SK-N-SH (cell line): ENCODE results near the gene SP1. TPM values are rescaled to one million over a fixed set of nuclear protein-coding genes. Genes with fewer than 3 reads are reported as not detected.

Experiments used
- CTCF ChIA-PET: fragments of 300-600, 350-600 bp; formaldehyde crosslinking; extraction: SDS; loops from one replicate; lab custom pipeline; 2021; lab: Yijun Ruan, JAX
- POLR2A ChIA-PET: fragments of 350-600 bp; sonication (Branson Sonifier 250); formaldehyde crosslinking; extraction: SDS; loops from one replicate; lab custom pipeline; 2020; ENCODE audit warnings: antibody characterized with exemption, inconsistent platforms; lab: Yijun Ruan, JAX
- DNase-seq: peaks from one replicate; pipeline ENCODE4 v3.0.0; 2012
- H2AFZ ChIP-seq: fragments of 200-600 bp; sonication (generic); 2 replicates; pipeline ENCODE4 v1.8.1; 2016; ENCODE audit warnings: antibody characterized with exemption, mild to moderate bottlenecking, low read depth
- H3F3A ChIP-seq: fragments of 200-600 bp; sonication (generic); replicated peaks from 2 replicates; pipeline ENCODE3; 2016; ENCODE audit warnings: antibody characterized with exemption, mild to moderate bottlenecking; ENCODE audit not compliant: insufficient read depth
- H3K27ac ChIP-seq, 2 experiments: fragments of 200-500 bp in 1 of 2; fragments of 200-600 bp in 1 of 2; sonication (Bioruptor generic) in 1 of 2; sonication (generic), shearing (Covaris generic) in 1 of 2; 2 replicates each; pipeline versions ENCODE4 v1.5.1 to v1.6.1; 2014 to 2016; ENCODE audit warnings: low read depth in 2 of 2, inconsistent platforms in 1 of 2, low read length in 1 of 2, mild to moderate bottlenecking in 1 of 2, mixed read lengths in 1 of 2
- H3K27me3 ChIP-seq: fragments of 200-600 bp; sonication (generic), shearing (Covaris generic); 2 replicates; pipeline ENCODE4 v1.6.1; 2016; ENCODE audit warnings: mixed run types; ENCODE audit not compliant: insufficient read depth
- H3K36me3 ChIP-seq, 2 experiments: fragments of 200-500 bp in 1 of 2; fragments of 200-600 bp in 1 of 2; sonication (Bioruptor generic) in 1 of 2; sonication (generic) in 1 of 2; replicated peaks in 1 of 2; 2 replicates each; pipeline versions ENCODE3 to v1.5.1; 2014 to 2016; ENCODE audit warnings: low read length in 1 of 2, mild to moderate bottlenecking in 1 of 2; ENCODE audit not compliant: insufficient read depth in 2 of 2, control insufficient read depth in 1 of 2
- H3K4me1 ChIP-seq, 2 experiments: fragments of 200-500 bp in 1 of 2; fragments of 200-600 bp in 1 of 2; sonication (Bioruptor generic) in 1 of 2; sonication (generic), shearing (Covaris generic) in 1 of 2; 2 replicates each; pipeline versions ENCODE4 v1.5.1 to v1.6.1; 2014 to 2016; ENCODE audit warnings: low read depth in 1 of 2, low read length in 1 of 2, mixed run types in 1 of 2; ENCODE audit not compliant: insufficient read depth in 2 of 2, control insufficient read depth in 1 of 2
- H3K4me2 ChIP-seq: fragments of 200-600 bp; sonication (generic), shearing (Covaris generic); 2 replicates; pipeline ENCODE4 v1.6.1; 2017; ENCODE audit warnings: mixed run types
- H3K4me3 ChIP-seq, 2 experiments: fragments of 200-500 bp in 1 of 2; fragments of 200-600 bp in 1 of 2; sonication (Bioruptor generic) in 1 of 2; sonication (generic), shearing (Covaris generic) in 1 of 2; 2 replicates each; pipeline versions ENCODE4 v1.5.1 to v1.8.1; 2014 to 2016; ENCODE audit warnings: low read depth in 2 of 2, inconsistent platforms in 1 of 2, low read length in 1 of 2, mild to moderate bottlenecking in 1 of 2, mixed read lengths in 1 of 2, moderate library complexity in 1 of 2
- H3K79me2 ChIP-seq: fragments of 200-600 bp; sonication (generic); 2 replicates; pipeline ENCODE4 v1.8.1; 2017; ENCODE audit warnings: mild to moderate bottlenecking; ENCODE audit not compliant: insufficient read depth
- H3K9ac ChIP-seq: fragments of 200-600 bp; sonication (generic); 2 replicates; pipeline ENCODE4 v1.6.1; 2017; ENCODE audit warnings: mixed run types
- H3K9me2 ChIP-seq: fragments of 200-600 bp; sonication (generic); 2 replicates; pipeline ENCODE4 v1.6.1; 2017; ENCODE audit warnings: mixed run types
- H3K9me3 ChIP-seq: fragments of 200-600 bp; sonication (generic); 2 replicates; pipeline ENCODE4 v1.6.1; 2017; ENCODE audit warnings: mixed run types, mild to moderate bottlenecking, moderate library complexity
- H4K20me1 ChIP-seq: fragments of 200-600 bp; sonication (generic); 2 replicates; pipeline ENCODE4 v1.6.1; 2017; ENCODE audit warnings: mild to moderate bottlenecking, mixed run types; ENCODE audit not compliant: insufficient read depth
- EP300 ChIP-seq, 2 experiments: IDR thresholded peaks; 2 replicates each; pipeline versions ENCODE4 v1.4.0 to v1.6.1; 2012; ENCODE audit warnings: borderline replicate concordance in 1 of 2, low read depth in 1 of 2, low read length in 1 of 2
- FOXM1 ChIP-seq: IDR thresholded peaks from 2 replicates; pipeline ENCODE4 v1.4.0; 2012; ENCODE audit warnings: low read depth, mild to moderate bottlenecking
- GABPA ChIP-seq: IDR thresholded peaks from 2 replicates; pipeline ENCODE4 v1.4.0; 2012; ENCODE audit warnings: low read depth, mild to moderate bottlenecking
- MXI1 ChIP-seq: IDR thresholded peaks from 2 replicates; pipeline ENCODE4 v1.6.1; 2012; ENCODE audit warnings: mild to moderate bottlenecking, low read depth, low read length, improper control_type of control experiment
- WGBS: methylation state at CpG from one replicate; pipeline ENCODE4 v1.1.6; 2017; ENCODE audit warnings: low lambda C conversion rate; 5-methylcytosine and 5-hydroxymethylcytosine counted together
- polyA plus RNA-seq, 3 experiments: library from polyadenylated mRNA; depleted of rRNA; stranded (reverse); fragments of >200 nt; gene quantifications; 2 replicates each; pipeline ENCODE4 v1.2.3, GENCODE V29; 2012
- TF ChIP-seq, protein P1 (sequence below): fragments of 150-350 bp; IDR thresholded peaks from 2 replicates; pipeline ENCODE4 v1.6.1; 2016; ENCODE audit warnings: mild to moderate bottlenecking, low read depth, low read length
- TF ChIP-seq, protein P2 (sequence below): fragments of 200-600 bp; sonication (generic); IDR thresholded peaks from 2 replicates; pipeline ENCODE4 v1.6.1; 2017; ENCODE audit warnings: antibody characterized with exemption, mild to moderate bottlenecking, moderate library complexity
- TF ChIP-seq, protein P3 (sequence below): IDR thresholded peaks from 2 replicates; pipeline ENCODE4 v1.6.1; 2012; ENCODE audit warnings: mild to moderate bottlenecking, low read depth, low read length, moderate library complexity
- TF ChIP-seq, protein P4 (sequence below): fragments of 150-350 bp; IDR thresholded peaks from 2 replicates; pipeline ENCODE4 v1.6.1; 2017; ENCODE audit warnings: antibody characterized with exemption, low read length, low read depth, borderline replicate concordance
- TF ChIP-seq, protein P5 (sequence below): IDR thresholded peaks from 2 replicates; pipeline ENCODE4 v1.4.0; 2012; ENCODE audit warnings: low read depth

SP1 gene
- polyA plus RNA-seq, 1 of the 3 experiments (the other 2 are of a cell fraction): 12.9 TPM

DNA sequence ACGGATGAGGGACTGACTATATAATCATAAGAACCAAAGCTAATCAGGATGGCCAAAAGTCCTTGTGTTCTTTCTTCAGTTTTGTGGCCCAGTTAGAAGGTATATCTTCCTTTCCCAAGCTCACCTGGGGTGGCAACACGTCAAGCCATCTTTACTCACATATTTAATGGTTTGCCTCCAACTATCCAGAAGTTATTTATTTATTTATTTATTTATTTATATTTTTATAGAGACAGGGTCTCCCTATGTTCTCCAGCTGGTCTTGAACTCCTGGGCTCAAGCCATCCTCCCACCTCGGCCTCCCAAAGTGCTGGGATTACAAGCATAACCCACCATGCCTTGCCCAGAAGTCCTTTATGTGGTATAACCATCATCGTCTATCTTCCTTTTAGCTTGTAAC, 32.1 kb upstream of the SP1 start:
- H3K79me2 ChIP-seq: no peaks in the 10 kb centered on the region
- no peaks in the 10 kb centered on the region for H3K9me2 ChIP-seq
- no peak overlapping the region for H3K9ac ChIP-seq
- DNase-seq: no peak
- TF ChIP-seq, protein P1, sequence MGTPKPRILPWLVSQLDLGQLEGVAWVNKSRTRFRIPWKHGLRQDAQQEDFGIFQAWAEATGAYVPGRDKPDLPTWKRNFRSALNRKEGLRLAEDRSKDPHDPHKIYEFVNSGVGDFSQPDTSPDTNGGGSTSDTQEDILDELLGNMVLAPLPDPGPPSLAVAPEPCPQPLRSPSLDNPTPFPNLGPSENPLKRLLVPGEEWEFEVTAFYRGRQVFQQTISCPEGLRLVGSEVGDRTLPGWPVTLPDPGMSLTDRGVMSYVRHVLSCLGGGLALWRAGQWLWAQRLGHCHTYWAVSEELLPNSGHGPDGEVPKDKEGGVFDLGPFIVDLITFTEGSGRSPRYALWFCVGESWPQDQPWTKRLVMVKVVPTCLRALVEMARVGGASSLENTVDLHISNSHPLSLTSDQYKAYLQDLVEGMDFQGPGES: no peak
- no peak for TF ChIP-seq MXI1
- TF ChIP-seq, protein P2, sequence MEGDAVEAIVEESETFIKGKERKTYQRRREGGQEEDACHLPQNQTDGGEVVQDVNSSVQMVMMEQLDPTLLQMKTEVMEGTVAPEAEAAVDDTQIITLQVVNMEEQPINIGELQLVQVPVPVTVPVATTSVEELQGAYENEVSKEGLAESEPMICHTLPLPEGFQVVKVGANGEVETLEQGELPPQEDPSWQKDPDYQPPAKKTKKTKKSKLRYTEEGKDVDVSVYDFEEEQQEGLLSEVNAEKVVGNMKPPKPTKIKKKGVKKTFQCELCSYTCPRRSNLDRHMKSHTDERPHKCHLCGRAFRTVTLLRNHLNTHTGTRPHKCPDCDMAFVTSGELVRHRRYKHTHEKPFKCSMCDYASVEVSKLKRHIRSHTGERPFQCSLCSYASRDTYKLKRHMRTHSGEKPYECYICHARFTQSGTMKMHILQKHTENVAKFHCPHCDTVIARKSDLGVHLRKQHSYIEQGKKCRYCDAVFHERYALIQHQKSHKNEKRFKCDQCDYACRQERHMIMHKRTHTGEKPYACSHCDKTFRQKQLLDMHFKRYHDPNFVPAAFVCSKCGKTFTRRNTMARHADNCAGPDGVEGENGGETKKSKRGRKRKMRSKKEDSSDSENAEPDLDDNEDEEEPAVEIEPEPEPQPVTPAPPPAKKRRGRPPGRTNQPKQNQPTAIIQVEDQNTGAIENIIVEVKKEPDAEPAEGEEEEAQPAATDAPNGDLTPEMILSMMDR: no peak
- TF ChIP-seq, protein P3, sequence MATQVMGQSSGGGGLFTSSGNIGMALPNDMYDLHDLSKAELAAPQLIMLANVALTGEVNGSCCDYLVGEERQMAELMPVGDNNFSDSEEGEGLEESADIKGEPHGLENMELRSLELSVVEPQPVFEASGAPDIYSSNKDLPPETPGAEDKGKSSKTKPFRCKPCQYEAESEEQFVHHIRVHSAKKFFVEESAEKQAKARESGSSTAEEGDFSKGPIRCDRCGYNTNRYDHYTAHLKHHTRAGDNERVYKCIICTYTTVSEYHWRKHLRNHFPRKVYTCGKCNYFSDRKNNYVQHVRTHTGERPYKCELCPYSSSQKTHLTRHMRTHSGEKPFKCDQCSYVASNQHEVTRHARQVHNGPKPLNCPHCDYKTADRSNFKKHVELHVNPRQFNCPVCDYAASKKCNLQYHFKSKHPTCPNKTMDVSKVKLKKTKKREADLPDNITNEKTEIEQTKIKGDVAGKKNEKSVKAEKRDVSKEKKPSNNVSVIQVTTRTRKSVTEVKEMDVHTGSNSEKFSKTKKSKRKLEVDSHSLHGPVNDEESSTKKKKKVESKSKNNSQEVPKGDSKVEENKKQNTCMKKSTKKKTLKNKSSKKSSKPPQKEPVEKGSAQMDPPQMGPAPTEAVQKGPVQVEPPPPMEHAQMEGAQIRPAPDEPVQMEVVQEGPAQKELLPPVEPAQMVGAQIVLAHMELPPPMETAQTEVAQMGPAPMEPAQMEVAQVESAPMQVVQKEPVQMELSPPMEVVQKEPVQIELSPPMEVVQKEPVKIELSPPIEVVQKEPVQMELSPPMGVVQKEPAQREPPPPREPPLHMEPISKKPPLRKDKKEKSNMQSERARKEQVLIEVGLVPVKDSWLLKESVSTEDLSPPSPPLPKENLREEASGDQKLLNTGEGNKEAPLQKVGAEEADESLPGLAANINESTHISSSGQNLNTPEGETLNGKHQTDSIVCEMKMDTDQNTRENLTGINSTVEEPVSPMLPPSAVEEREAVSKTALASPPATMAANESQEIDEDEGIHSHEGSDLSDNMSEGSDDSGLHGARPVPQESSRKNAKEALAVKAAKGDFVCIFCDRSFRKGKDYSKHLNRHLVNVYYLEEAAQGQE: no peak
- TF ChIP-seq, protein P4, sequence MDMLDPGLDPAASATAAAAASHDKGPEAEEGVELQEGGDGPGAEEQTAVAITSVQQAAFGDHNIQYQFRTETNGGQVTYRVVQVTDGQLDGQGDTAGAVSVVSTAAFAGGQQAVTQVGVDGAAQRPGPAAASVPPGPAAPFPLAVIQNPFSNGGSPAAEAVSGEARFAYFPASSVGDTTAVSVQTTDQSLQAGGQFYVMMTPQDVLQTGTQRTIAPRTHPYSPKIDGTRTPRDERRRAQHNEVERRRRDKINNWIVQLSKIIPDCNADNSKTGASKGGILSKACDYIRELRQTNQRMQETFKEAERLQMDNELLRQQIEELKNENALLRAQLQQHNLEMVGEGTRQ: no peak
- TF ChIP-seq EP300 (IDR thresholded peaks at IDR 0.05; ENCODE audit: borderline replicate concordance in 1 of 2, low read depth in 1 of 2, low read length in 1 of 2): no peak
- no peak for TF ChIP-seq GABPA
- TF ChIP-seq FOXM1: no peak
- TF ChIP-seq, protein P5, sequence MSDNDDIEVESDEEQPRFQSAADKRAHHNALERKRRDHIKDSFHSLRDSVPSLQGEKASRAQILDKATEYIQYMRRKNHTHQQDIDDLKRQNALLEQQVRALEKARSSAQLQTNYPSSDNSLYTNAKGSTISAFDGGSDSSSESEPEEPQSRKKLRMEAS: no peak
- ChIA-PET POLR2A (interaction anchor here (1.7 kb wide), 1 partner anchor 26 kb away, joined by 6 read pairs; the partner anchor contains the start of gene AAAS), CTCF (interaction anchor here (0.6 to 8.5 kb wide), 6 partner anchors 13 to 1593 kb away, joined by 3 to 294 read pairs (median 6); partner anchors contain the start of genes AAAS and AMHR2)
- no peaks in the 10 kb centered on the region for H3K27me3 ChIP-seq
- no peak overlapping the region for H3K4me3 ChIP-seq
- H3K36me3 ChIP-seq: no peaks in the 10 kb centered on the region
- H3K4me2 ChIP-seq: no peak overlapping the region
- H4K20me1 ChIP-seq: no peaks in the 10 kb centered on the region
- H3K4me1 ChIP-seq: peaks cover 0 to 14% of the 10 kb centered on the region in 2 experiments; a peak in 2 of 4 replicates
- peaks cover 14% of the 10 kb centered on the region for H3F3A ChIP-seq
- WGBS: 95% methylated on average over 4 of the region's 4 CpGs
- no peak overlapping the region for H2AFZ ChIP-seq
- no peaks in the 10 kb centered on the region for H3K9me3 ChIP-seq
- no peak overlapping the region for H3K27ac ChIP-seq
